Stimulated activated CD4-positive, alpha-beta T cell treated with anti-CD3 and anti-CD28 coated beads, Interleukin-2, amount 100 ng/mL, for 4 hours (primary cell): ENCODE measurements around the gene TMEM69.
A peak's percentile ranks its signal among the peaks of the same experiment; 100 is the strongest.
"Not testable (repeated sequence)": the region's sequence is repeated elsewhere in the genome, so short reads cannot be mapped to it uniquely, and the experiment has no call there.

Experiments used
- DNase-seq: peaks from one replicate; pipeline ENCODE4 v3.0.0-alpha.2; 2020; ENCODE audit warnings: low read depth

Gene TMEM69

GRCh38 chr1:45687754-45688740 is at the start of gene TMEM69:
Gene TMEM69 (plus strand): TSS chr1:45688181. CDS start chr1:45691069, 2,888 bp downstream.
- DNase-seq: peak; percentile 63

GRCh38 chr1:45640293-45640692 is 47.7 kb upstream of the TMEM69 start:
- DNase-seq: no peak

- no peak for DNase-seq
Observed at GRCh38 chr1:45643321-45643720, 44.7 kb upstream of the TMEM69 start.

GRCh38 chr1:45643978-45644377 is 44.0 kb upstream of the TMEM69 start:
- DNase-seq: no peak

GRCh38 chr1:45644661-45645060 is 43.3 kb upstream of the TMEM69 start:
- no peak for DNase-seq

- DNase-seq: no peak
Observed at GRCh38 chr1:45647248-45648021, 40.5 kb upstream of the TMEM69 start.

- DNase-seq: no peak
Observed at GRCh38 chr1:45654540-45655280, 33.3 kb upstream of the TMEM69 start.

- no peak for DNase-seq
Observed at GRCh38 chr1:45656573-45657226, 31.3 kb upstream of the TMEM69 start.

GRCh38 chr1:45658171-45658570 is 29.8 kb upstream of the TMEM69 start:
- no peak for DNase-seq

- DNase-seq: no peak
Observed at GRCh38 chr1:45659222-45659621, 28.8 kb upstream of the TMEM69 start.

- DNase-seq: no peak
Observed at GRCh38 chr1:45660336-45660735, 27.6 kb upstream of the TMEM69 start.

GRCh38 chr1:45666836-45667235 is 21.1 kb upstream of the TMEM69 start:
- no peak for DNase-seq

GRCh38 chr1:45667321-45668111 is 20.5 kb upstream of the TMEM69 start:
- DNase-seq: no peak

GRCh38 chr1:45668526-45668925 is 19.5 kb upstream of the TMEM69 start:
- no peak for DNase-seq

GRCh38 chr1:45669379-45669778 is 18.6 kb upstream of the TMEM69 start:
- no peak for DNase-seq

GRCh38 chr1:45669859-45670655 is 17.9 kb upstream of the TMEM69 start:
- no peak for DNase-seq

- no peak for DNase-seq
Observed at GRCh38 chr1:45673956-45674355, 14.0 kb upstream of the TMEM69 start.

GRCh38 chr1:45674478-45674877 is 13.5 kb upstream of the TMEM69 start:
- no peak for DNase-seq

GRCh38 chr1:45676553-45676952 is 11.4 kb upstream of the TMEM69 start:
- DNase-seq: not testable (repeated sequence)

GRCh38 chr1:45677751-45678245 is 10.2 kb upstream of the TMEM69 start:
- DNase-seq: no peak
